BLaER1 treated with 17β-estradiol and CSF1 and Interleukin-3, amounts not matched to agents 10 nM and 100 nM (cell line): Measurements from ENCODE around the gene LSR.
A peak's percentile ranks its signal among the peaks of the same experiment; 100 is the strongest.

Experiments used
- H3K27ac ChIP-seq, 11 experiments: shearing (Covaris generic); formaldehyde crosslinking; 2 replicates each; pipeline ENCODE4 v1.8.1; 2022
- H3K27me3 ChIP-seq, 11 experiments: shearing (Covaris generic); formaldehyde crosslinking; 2 replicates each; pipeline ENCODE4 v1.8.1; 2022
- H3K36me3 ChIP-seq, 11 experiments: shearing (Covaris generic); formaldehyde crosslinking; 2 replicates each; pipeline ENCODE4 v1.8.1; 2022
- H3K4me1 ChIP-seq, 10 experiments: shearing (Covaris generic); formaldehyde crosslinking; 2 replicates each; pipeline ENCODE4 v1.8.1; 2022
- H3K4me2 ChIP-seq, 11 experiments: shearing (Covaris generic); formaldehyde crosslinking; 2 replicates each; pipeline ENCODE4 v1.8.1; 2022
- H3K4me3 ChIP-seq, 10 experiments: shearing (Covaris generic); formaldehyde crosslinking; 2 replicates each; pipeline ENCODE4 v1.8.1; 2022
- H3K9ac ChIP-seq, 11 experiments: shearing (Covaris generic); formaldehyde crosslinking; 2 replicates each; pipeline ENCODE4 v1.8.1; 2022
- H3K9me3 ChIP-seq, 11 experiments: shearing (Covaris generic); formaldehyde crosslinking; replicated peaks in 1 of 11; 2 replicates each; pipeline ENCODE4 v1.8.1; 2022
- H4K20me1 ChIP-seq, 11 experiments: shearing (Covaris generic); formaldehyde crosslinking; 2 replicates each; pipeline ENCODE4 v1.8.1; 2022
- Cebpa-rat ChIP-seq, 11 experiments: shearing (Covaris generic); IDR thresholded peaks; 2 replicates each; pipeline ENCODE4 v1.8.1; 2022

Gene LSR, protein sequence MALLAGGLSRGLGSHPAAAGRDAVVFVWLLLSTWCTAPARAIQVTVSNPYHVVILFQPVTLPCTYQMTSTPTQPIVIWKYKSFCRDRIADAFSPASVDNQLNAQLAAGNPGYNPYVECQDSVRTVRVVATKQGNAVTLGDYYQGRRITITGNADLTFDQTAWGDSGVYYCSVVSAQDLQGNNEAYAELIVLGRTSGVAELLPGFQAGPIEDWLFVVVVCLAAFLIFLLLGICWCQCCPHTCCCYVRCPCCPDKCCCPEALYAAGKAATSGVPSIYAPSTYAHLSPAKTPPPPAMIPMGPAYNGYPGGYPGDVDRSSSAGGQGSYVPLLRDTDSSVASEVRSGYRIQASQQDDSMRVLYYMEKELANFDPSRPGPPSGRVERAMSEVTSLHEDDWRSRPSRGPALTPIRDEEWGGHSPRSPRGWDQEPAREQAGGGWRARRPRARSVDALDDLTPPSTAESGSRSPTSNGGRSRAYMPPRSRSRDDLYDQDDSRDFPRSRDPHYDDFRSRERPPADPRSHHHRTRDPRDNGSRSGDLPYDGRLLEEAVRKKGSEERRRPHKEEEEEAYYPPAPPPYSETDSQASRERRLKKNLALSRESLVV

DNA sequence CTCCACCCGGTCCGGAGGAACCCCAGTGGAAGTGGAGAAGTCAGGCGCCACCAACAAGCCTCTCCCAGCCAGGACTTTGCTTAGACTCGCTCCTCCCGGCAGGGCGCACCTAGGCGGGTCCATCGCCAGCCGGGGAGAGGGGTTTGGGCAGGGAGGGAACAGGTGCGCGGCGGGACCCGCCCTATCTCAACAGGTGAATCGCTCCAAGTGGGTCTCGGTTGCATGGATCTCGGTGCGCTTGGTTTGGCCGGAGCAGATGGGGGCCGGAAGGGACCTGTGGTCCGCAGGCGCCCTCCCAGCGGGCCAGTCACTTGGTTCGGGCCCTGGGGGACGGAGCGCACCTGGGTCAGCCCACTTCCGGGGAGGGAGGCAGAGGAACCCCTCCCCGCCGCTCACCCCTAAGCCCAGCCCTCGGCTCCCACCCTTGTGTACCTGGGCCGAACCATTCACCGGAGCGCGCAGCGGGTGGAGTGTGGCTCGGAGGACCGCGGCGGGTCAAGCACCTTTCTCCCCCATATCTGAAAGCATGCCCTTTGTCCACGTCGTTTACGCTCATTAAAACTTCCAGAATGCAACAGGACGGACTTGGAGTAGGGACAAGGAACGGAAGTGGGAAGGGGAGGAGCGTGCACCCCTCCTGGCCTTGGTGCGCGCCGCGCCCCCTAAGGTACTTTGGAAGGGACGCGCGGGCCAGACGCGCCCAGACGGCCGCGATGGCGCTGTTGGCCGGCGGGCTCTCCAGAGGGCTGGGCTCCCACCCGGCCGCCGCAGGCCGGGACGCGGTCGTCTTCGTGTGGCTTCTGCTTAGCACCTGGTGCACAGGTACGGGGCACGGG, at the start of gene LSR:
LSR (plus strand) TSS at position 693 of the 836 bp plus-strand sequence; CDS start at position 714, 21 bp downstream.
- no peak for TF ChIP-seq Cebpa-rat (IDR thresholded peaks at IDR 0.05)
- Histone ChIP-seq H3K27me3 (peaks cover 37 to 61% (median 57%) of the 10 kb centered on the region in 11 experiments), H3K9ac (peak within 1 kb of the TSS in 7 of 11 experiments; percentile 6 to 71 (median 27); a peak in 8 of 22 replicates), H4K20me1 (no peaks in the 10 kb centered on the region; a peak in 2 of 22 replicates), H3K4me3 (peak within 1 kb of the TSS; percentile 48 to 65 (median 57)), H3K4me2 (peak within 1 kb of the TSS; percentile 76 to 99 (median 92)), H3K9me3 (peaks cover 0 to 30% (median 6%) of the 10 kb centered on the region in 11 experiments; a peak in 12 of 22 replicates), H3K27ac (no peak within 1 kb of the TSS), H3K4me1 (peaks cover 18 to 32% (median 25%) of the 10 kb centered on the region in 10 experiments), H3K36me3 (no peaks in the 10 kb centered on the region)

DNA sequence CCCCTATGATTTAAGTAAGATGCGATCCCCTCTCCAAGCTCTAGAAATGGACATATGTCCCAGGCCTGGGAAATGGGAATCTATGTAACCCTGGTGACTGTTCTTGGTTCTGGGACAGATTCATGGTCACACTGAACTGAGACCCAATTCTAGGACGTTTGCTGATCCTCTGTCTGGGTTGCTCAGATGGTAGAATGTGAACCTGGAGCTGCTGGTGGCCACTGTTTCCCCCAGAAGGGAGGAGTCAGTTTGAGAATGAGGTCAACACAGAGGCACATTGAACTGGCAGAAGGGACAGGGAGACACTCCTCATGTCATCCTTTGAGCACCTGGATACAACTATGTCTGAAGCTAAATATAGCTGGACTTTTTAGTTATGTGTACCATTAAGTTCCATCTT, 49.3 kb upstream of the LSR start:
- no peak for TF ChIP-seq Cebpa-rat (IDR thresholded peaks at IDR 0.05)
- Histone ChIP-seq H3K9ac (no peak overlapping the region), H3K27ac (no peak overlapping the region), H3K9me3 (peaks cover 0 to 3% (median 0%) of the 10 kb centered on the region in 11 experiments; a peak in 4 of 22 replicates), H3K4me1 (peaks cover 9 to 34% (median 16%) of the 10 kb centered on the region in 10 experiments), H3K4me3 (no peak overlapping the region), H3K27me3 (no peaks in the 10 kb centered on the region), H3K36me3 (no peaks in the 10 kb centered on the region), H3K4me2 (no peak overlapping the region), H4K20me1 (no peaks in the 10 kb centered on the region; a peak in 1 of 22 replicates)

DNA sequence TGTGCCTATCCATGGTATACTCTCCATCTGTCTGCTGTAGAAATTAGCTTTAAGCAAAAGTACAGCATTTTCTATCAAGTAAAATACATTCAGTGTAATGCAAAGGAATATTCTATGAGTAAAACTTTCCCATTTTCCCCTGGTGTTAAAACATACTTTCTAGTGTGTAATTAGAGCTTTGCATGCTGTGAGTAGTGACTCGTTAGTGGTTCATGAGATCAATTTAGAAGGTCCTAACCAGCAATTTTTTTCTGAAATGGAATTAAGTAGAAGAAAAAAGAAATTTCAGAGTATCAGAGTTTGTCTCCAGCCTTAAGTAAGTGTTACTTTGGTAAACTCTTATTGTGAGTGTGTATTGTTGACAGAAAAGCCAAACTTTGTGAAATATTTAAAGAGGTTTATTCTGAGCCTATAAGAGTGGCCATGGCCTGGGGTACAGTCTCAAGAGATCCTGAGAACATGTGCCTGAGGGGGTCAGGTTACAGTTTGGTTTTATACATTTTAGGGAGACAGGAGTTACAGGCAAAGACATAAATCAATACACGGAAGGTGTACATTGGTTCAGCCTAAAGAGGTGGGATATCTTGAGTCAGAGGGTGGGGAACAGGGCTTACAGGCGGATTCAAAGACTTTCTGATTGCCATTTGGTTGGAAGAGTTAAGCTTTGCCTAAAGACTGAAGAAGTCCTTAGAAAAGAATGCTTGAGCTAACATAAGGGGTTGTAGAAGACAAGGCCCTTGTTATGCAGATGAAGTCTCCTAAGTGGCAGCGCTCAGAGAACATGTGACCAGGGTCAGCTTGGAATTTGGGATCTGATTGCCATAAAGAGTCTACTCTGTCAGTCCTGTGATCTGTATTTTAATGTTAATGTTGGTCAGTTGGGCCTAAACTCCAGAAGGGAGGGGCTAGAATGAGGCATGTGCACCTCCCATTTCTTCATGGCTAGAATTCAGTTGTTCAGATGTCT, 45.8 kb upstream of the LSR start:
- Histone ChIP-seq H4K20me1 (no peaks in the 10 kb centered on the region; a peak in 1 of 22 replicates), H3K4me3 (no peak overlapping the region), H3K9ac (no peak overlapping the region), H3K36me3 (no peaks in the 10 kb centered on the region), H3K27me3 (no peaks in the 10 kb centered on the region), H3K27ac (no peak overlapping the region; a peak in 1 of 22 replicates), H3K4me2 (peak overlapping the region in 7 of 11 experiments; percentile 11 to 90 (median 30); a peak in 4 of 22 replicates), H3K9me3 (peaks cover 0 to 3% (median 0%) of the 10 kb centered on the region in 11 experiments; a peak in 5 of 22 replicates), H3K4me1 (peaks cover 43 to 69% (median 51%) of the 10 kb centered on the region in 10 experiments)
- no peak for TF ChIP-seq Cebpa-rat (IDR thresholded peaks at IDR 0.05)

DNA sequence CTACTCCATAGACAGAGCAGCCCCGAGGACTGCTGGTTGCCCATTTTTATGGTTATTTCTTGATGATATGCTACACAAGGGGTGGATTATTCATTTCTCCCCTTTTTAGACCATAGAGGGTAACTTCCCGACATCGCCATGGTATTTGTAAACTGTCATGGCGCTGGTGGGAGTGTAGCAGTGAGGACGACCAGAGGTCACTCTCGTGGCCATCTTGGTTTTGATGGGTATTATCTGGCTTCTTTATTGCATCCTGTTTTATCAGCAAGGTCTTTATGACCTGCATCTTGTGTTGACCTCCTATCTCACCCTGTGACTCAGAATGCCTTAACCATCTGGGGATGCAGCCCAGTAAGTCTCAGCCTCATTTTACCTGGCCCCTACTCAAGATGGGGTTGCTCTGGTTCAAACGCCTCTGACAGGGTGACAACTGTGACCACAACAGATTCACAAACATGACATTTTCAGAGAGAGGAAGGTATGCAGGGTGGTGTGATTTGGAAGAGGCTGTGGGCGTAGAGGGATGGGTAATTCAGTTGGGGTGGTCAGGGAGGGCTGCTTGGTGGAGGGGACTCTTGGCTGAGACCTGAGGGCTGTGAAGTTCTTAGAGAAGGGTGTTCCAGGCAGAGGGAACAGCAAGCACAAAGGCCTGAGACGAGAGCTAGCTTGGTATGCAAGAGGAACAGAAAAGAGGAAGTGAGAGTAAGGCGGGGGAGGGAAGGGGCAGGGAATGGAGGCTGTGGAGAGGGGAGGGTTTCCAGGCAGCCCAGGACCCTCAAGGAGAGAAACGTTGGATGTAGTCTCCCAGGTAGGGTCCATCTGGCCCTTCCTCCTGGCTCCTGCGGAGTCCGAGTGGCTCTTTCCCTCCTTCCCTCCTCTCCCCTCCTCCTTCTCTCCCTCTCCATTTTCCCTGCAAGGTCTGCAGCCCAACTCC, 43.7 kb upstream of the LSR start:
- H3K4me3 ChIP-seq, result peak overlapping the region in 1 of 10 experiments; percentile 5; a peak in 1 of 20 replicates
- H3K9me3 ChIP-seq, result peaks cover 0 to 11% (median 3%) of the 10 kb centered on the region in 11 experiments; a peak in 9 of 22 replicates
- H3K9ac ChIP-seq, result peak overlapping the region in 7 of 11 experiments; percentile 10 to 73 (median 36); a peak in 9 of 22 replicates
- peak overlapping the region in 10 of 11 experiments; percentile 43 to 79 (median 61); a peak in 17 of 22 replicates for H3K27ac ChIP-seq
- H3K36me3 ChIP-seq, result no peaks in the 10 kb centered on the region
- peak overlapping the region; percentile 61 to 90 (median 77) for H3K4me2 ChIP-seq
- TF ChIP-seq Cebpa-rat (IDR thresholded peaks at IDR 0.05), result no peak
- no peaks in the 10 kb centered on the region for H3K27me3 ChIP-seq
- no peaks in the 10 kb centered on the region; a peak in 1 of 22 replicates for H4K20me1 ChIP-seq
- H3K4me1 ChIP-seq, result peaks cover 43 to 85% (median 65%) of the 10 kb centered on the region in 10 experiments

DNA sequence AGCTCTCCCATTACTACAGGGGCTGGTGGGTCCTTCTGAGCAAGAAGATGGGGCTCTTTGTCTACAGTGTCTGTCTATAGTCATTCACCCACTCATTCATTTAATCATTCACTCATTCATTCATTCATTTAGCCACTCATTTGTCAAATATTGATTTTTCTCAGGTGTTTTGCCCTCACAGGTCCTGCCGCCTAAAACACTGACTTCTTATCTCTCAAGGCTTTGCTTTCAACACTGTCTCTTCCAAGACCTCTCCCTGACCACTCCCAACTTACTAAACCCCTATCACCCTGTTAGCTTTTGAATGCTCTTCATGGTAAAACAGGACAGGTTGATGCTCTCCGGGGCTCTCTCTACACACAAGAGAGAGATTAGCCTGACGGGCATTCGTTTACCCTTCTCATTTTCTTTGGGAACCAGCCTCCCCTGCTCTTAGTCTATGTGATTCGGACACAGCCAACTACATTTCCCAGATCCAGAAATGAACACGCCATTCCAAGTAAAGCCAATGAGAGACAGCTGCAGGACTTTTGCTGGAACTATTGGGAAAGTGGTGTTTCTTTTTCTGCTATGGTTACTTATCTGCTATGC, 43.0 kb upstream of the LSR start:
- H3K9ac ChIP-seq, result peak overlapping the region in 7 of 11 experiments; percentile 10 to 73 (median 31); a peak in 11 of 22 replicates
- peaks cover 50 to 90% (median 73%) of the 10 kb centered on the region in 10 experiments for H3K4me1 ChIP-seq
- H3K36me3 ChIP-seq, result no peaks in the 10 kb centered on the region
- no peak for TF ChIP-seq Cebpa-rat (IDR thresholded peaks at IDR 0.05)
- peak overlapping the region in 10 of 11 experiments; percentile 2 to 79 (median 60); a peak in 17 of 22 replicates for H3K27ac ChIP-seq
- peak overlapping the region in 1 of 10 experiments; percentile 5; a peak in 1 of 20 replicates for H3K4me3 ChIP-seq
- peak overlapping the region; percentile 61 to 90 (median 77) for H3K4me2 ChIP-seq
- H3K27me3 ChIP-seq, result no peaks in the 10 kb centered on the region
- peaks cover 0 to 11% (median 3%) of the 10 kb centered on the region in 11 experiments; a peak in 9 of 22 replicates for H3K9me3 ChIP-seq
- H4K20me1 ChIP-seq, result no peaks in the 10 kb centered on the region; a peak in 1 of 22 replicates

DNA sequence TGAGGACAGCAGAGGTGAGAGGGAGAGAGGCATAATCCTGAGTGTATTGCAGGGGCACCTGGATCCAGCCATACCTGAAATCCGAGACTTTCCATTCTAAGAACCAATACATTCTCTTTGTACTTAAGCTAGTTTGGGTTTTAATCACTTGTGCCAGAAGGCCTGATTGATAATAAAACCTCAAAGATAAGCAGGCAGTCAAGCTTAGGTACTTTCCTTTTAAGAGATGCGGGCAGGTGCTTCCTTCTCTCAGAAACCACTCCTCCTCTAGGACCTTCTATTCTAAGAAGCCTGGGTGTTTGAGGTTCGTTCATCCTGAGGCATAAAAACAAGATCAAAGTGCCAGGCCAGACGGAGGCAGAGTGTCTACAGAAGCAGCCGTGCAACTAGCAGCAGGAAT, 42.4 kb upstream of the LSR start:
- peak overlapping the region; percentile 61 to 90 (median 77); a peak in 21 of 22 replicates for H3K4me2 ChIP-seq
- peaks cover 0 to 11% (median 3%) of the 10 kb centered on the region in 11 experiments; a peak in 9 of 22 replicates for H3K9me3 ChIP-seq
- peak overlapping the region in 7 of 11 experiments; percentile 13 to 73 (median 65); a peak in 13 of 22 replicates for H3K9ac ChIP-seq
- H4K20me1 ChIP-seq, result no peaks in the 10 kb centered on the region; a peak in 1 of 22 replicates
- H3K4me1 ChIP-seq, result peaks cover 56 to 90% (median 78%) of the 10 kb centered on the region in 10 experiments
- H3K36me3 ChIP-seq, result no peaks in the 10 kb centered on the region
- no peaks in the 10 kb centered on the region for H3K27me3 ChIP-seq
- H3K4me3 ChIP-seq, result no peak overlapping the region; a peak in 1 of 20 replicates
- TF ChIP-seq Cebpa-rat (IDR thresholded peaks at IDR 0.05), result no peak
- H3K27ac ChIP-seq, result peak overlapping the region in 8 of 11 experiments; percentile 26 to 79 (median 66); a peak in 15 of 22 replicates
